Right renal pelvis (tissue), 4 donors: Measurements from ENCODE around the gene LRRC37A2. TPM values are rescaled to one million over a fixed set of nuclear protein-coding genes. Genes with fewer than 3 reads are reported as not detected.
"Not testable (repeated sequence)": the region's sequence is repeated elsewhere in the genome, so short reads cannot be mapped to it uniquely, and the experiment has no call there.

ENCODE experiments used
- DNase-seq, 4 donors: peaks; one replicate each; pipeline ENCODE4 v3.0.0-alpha.2; 2013; ENCODE audit warnings: low read depth in 4 of 4, low spot score in 3 of 4, missing footprints in 1 of 4
- polyA plus RNA-seq, 4 donors: library from polyadenylated mRNA; unstranded; fragments of 120-200 nt; gene quantifications; one replicate each; pipeline ENCODE4 v1.2.1, GENCODE V29; 2013; ENCODE audit not compliant: insufficient read length in 4 of 4

Gene LRRC37A2
- polyA plus RNA-seq, 4 donors = 21.1 to 42.6 (median 30.3) TPM

GRCh38 chr17:46591332-46591731 is 79.1 kb downstream of the LRRC37A2 start:
- not testable (repeated sequence) for DNase-seq

DNA sequence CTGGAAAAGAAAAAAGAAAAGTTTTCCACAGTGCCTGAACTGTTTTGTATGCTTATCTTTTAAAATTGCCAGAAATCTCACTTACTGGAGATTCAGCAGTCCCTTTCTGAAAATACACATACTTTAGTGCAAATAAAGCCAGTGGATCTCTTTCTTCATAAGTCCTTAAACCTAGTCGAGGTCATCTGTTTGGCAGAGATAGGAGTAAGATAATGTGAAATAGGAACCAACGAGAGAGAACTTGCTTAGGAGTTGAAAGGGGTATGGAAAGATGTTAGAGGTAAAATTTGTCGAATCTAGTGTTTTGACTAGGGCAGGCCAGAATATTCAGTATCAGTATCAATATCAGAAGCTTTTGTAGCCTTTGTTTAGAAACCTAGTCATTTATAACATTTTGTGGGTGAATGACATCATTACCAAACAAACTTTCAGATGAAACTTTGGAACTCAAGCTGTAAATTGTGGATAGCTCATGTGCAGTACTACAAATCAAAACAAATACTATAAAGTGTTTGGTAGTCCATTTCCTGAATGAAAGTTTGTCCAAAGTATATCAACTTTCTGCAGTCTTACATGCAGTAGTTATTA is 86.2 kb downstream of the LRRC37A2 start:
- DNase-seq = not testable (repeated sequence)

DNA sequence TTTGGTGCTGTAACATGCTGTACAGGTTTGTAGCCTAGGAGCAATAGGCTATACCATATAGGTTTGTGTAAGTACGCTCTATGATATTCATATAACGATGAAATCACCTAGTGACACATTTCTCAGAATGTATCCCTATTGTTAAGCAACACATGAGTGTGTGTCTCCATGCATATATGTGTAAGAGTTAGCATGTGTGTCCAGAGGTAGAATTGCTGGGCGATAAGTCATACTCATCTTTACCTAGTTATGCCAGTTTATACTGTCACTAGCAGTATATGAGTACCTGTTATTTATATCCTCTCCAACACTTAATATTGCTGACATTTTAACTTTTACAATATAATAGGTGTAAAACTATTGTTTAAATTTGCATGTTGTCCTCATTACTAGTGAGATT is 88.5 kb downstream of the LRRC37A2 start:
- DNase-seq = not testable (repeated sequence)

DNA sequence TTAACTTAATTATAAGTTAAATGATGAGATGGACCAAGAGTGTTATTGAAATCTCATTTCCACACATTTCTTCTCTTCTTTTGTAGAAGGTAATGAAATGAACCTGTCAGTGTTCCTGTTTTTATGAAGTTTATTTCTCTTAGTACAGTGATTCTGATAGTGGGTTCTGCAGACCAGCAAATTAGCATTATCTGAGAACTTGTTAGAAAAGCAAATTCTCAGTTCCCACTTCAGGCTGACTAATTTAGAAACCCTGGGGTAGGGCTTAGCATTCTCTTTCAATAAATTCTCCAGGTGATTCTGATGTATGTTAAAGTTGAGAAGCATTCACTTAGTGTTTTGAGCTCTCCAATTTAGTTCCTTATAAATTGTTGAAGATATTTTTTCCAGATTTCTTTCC is 90.9 kb downstream of the LRRC37A2 start:
- DNase-seq = not testable (repeated sequence)

Other genes with a start within 250 kb of the LRRC37A2 start
- gene LRRC37A, start 217.3 kb upstream of the LRRC37A2 start, polyA plus RNA-seq = 1 to 10 TPM; 2.6 to 4.4 (median 3.2) TPM
- gene ARL17B, start 150.7 kb upstream of the LRRC37A2 start, polyA plus RNA-seq = 10 to 100 TPM; 12.0 to 20.5 (median 16.0) TPM
- 10 to 100 TPM; 17.0 to 36.7 (median 23.6) TPM for gene ARL17A, start 67.2 kb downstream of the LRRC37A2 start, polyA plus RNA-seq
- 10 to 100 TPM; 30.1 to 40.6 (median 37.0) TPM for gene NSF, start 78.2 kb downstream of the LRRC37A2 start, polyA plus RNA-seq